Panc1 (cell line): ENCODE data around the gene OMG. TPM values are rescaled to one million over a fixed set of nuclear protein-coding genes. Genes with fewer than 3 reads are reported as not detected.

ENCODE experiments used
- ATAC-seq: fragments of 200-7000 bp; cut with Tn5 transposase; 2 replicates; pipeline ENCODE4 v1.9.1; 2020; ENCODE audit warnings: mild to moderate bottlenecking, moderate library complexity
- BruUV-seq: library from RNA; stranded (reverse); fragments of 400-500 nt; replicated peaks from 2 replicates; lab custom pipeline; 2021; lab: Mats Ljungman, UMichigan
- CTCF ChIA-PET: fragments of 300-600 bp; sonication (Branson Sonifier 250); formaldehyde crosslinking; loops from one replicate; lab custom pipeline; 2022; ENCODE audit warnings: antibody characterized with exemption; lab: Charles Lee
- POLR2A ChIA-PET: fragments of 300-600 bp; sonication (Branson Sonifier 250); formaldehyde crosslinking; loops from one replicate; lab custom pipeline; 2022; ENCODE audit warnings: antibody characterized with exemption; lab: Charles Lee
- DNase-seq: peaks from one replicate; pipeline ENCODE4 v3.0.0-alpha.2; 2010; ENCODE audit warnings: low read depth, low spot score
- H3K27ac ChIP-seq: 2 replicates; pipeline ENCODE4 v1.5.1; 2011; ENCODE audit warnings: mild to moderate bottlenecking, low read length, inconsistent platforms
- H3K27me3 ChIP-seq: fragments of 200-500 bp; sonication (Bioruptor generic); 2 replicates; pipeline ENCODE4 v1.6.0; 2014; ENCODE audit warnings: low read length, inconsistent platforms; ENCODE audit not compliant: control insufficient read depth, insufficient read depth
- H3K36me3 ChIP-seq: fragments of 200-500 bp; sonication (Bioruptor generic); 2 replicates; pipeline ENCODE4 v1.5.1; 2014; ENCODE audit warnings: inconsistent platforms, mild to moderate bottlenecking, low read length, moderate library complexity; ENCODE audit not compliant: control insufficient read depth, insufficient read depth
- H3K4me1 ChIP-seq: 2 replicates; pipeline ENCODE4 v1.5.1; 2011; ENCODE audit warnings: inconsistent platforms, mild to moderate bottlenecking, low read length, moderate library complexity; ENCODE audit not compliant: control insufficient read depth, insufficient read depth
- H3K4me3 ChIP-seq, 2 experiments: 2 replicates each; pipeline ENCODE4 v1.5.1; 2011 to 2012; ENCODE audit warnings: low read depth in 2 of 2, low read length in 2 of 2, mild to moderate bottlenecking in 2 of 2, inconsistent platforms in 1 of 2, moderate library complexity in 1 of 2
- H3K9me3 ChIP-seq: fragments of 200-500 bp; sonication (Bioruptor generic); 2 replicates; pipeline ENCODE4 v1.5.1; 2014; ENCODE audit warnings: low read depth, mild to moderate bottlenecking, inconsistent platforms, low read length, moderate library complexity; ENCODE audit not compliant: control insufficient read depth, insufficient read depth
- CTCF ChIP-seq: fragments of 450-650 bp; IDR thresholded peaks from 2 replicates; pipeline ENCODE4 v1.5.1; 2017; ENCODE audit warnings: mild to moderate bottlenecking
- POLR2AphosphoS5 ChIP-seq: IDR thresholded peaks from 2 replicates; pipeline ENCODE4 v1.6.1; 2012; ENCODE audit warnings: mild to moderate bottlenecking, low read depth, low read length, moderate library complexity
- SIN3A ChIP-seq: IDR thresholded peaks from 2 replicates; pipeline ENCODE4 v1.6.1; 2012; ENCODE audit warnings: low read depth, mild to moderate bottlenecking, low read length, moderate library complexity, borderline replicate concordance; ENCODE audit not compliant: insufficient read depth
- TCF7L2 ChIP-seq: IDR thresholded peaks from 2 replicates; pipeline ENCODE4 v1.6.1; 2011; ENCODE audit warnings: mild to moderate bottlenecking, low read depth, low read length, inconsistent platforms
- in situ Hi-C: cut with HindIII; loops from 2 replicates; pipeline ENCODE4 v1.10.0; 2016; ENCODE audit warnings: low sequenced_read_pairs, low pct_unique_long_range_greater_than_20kb
- intact Hi-C: fragments of 100-400 bp; cut with micrococcal nuclease; formaldehyde crosslinking; loops from one replicate; pipeline ENCODE4 v1.10.0; 2022; ENCODE audit not compliant: unreplicated experiment
- total RNA-seq: library from RNA; stranded (reverse); gene quantifications from one replicate; pipeline ENCODE4 v1.2.1, GENCODE V29; 2021; ENCODE audit not compliant: unreplicated experiment
- TF ChIP-seq, protein P1 (sequence below), 2 experiments: IDR thresholded peaks; 2 replicates each; pipeline ENCODE4 v1.6.1; 2011 to 2012; ENCODE audit warnings: low read depth in 2 of 2, control low read depth in 1 of 2, low read length in 1 of 2, mild to moderate bottlenecking in 1 of 2, moderate library complexity in 1 of 2; ENCODE audit not compliant: insufficient read depth in 1 of 2

OMG gene
- total RNA-seq, 1 experiment from 2014 or later = not detected

GRCh38 chr17:31323551-31323950, 26.5 kb upstream of the OMG start:
- ChIA-PET POLR2A (no interaction called here), CTCF (no interaction called here)
- Histone ChIP-seq H3K36me3 (peaks cover 9% of the 10 kb centered on the region), H3K27me3 (no peaks in the 10 kb centered on the region), H3K4me3 (no peak overlapping the region), H3K4me1 (no peaks in the 10 kb centered on the region), H3K27ac (no peak overlapping the region), H3K9me3 (no peaks in the 10 kb centered on the region)
- BruUV-seq = no TSS peak
- no peak for DNase-seq
- intact Hi-C loops (no loop called here), in situ Hi-C loops (no loop called here)
- no peak for ATAC-seq
- TF ChIP-seq SIN3A (no peak), TCF7L2 (no peak), CTCF (no peak)

- Histone ChIP-seq H3K4me3 (no peak overlapping the region), H3K9me3 (no peaks in the 10 kb centered on the region), H3K36me3 (no peaks in the 10 kb centered on the region), H3K27me3 (no peaks in the 10 kb centered on the region), H3K27ac (no peak overlapping the region), H3K4me1 (no peaks in the 10 kb centered on the region)
- ATAC-seq (no peak), DNase-seq (no peak)
- intact Hi-C loops = no loop called here
- no TSS peak for BruUV-seq
- POLR2A ChIA-PET = no interaction called here
- no peak for TF ChIP-seq SIN3A
- TF ChIP-seq, protein P1, sequence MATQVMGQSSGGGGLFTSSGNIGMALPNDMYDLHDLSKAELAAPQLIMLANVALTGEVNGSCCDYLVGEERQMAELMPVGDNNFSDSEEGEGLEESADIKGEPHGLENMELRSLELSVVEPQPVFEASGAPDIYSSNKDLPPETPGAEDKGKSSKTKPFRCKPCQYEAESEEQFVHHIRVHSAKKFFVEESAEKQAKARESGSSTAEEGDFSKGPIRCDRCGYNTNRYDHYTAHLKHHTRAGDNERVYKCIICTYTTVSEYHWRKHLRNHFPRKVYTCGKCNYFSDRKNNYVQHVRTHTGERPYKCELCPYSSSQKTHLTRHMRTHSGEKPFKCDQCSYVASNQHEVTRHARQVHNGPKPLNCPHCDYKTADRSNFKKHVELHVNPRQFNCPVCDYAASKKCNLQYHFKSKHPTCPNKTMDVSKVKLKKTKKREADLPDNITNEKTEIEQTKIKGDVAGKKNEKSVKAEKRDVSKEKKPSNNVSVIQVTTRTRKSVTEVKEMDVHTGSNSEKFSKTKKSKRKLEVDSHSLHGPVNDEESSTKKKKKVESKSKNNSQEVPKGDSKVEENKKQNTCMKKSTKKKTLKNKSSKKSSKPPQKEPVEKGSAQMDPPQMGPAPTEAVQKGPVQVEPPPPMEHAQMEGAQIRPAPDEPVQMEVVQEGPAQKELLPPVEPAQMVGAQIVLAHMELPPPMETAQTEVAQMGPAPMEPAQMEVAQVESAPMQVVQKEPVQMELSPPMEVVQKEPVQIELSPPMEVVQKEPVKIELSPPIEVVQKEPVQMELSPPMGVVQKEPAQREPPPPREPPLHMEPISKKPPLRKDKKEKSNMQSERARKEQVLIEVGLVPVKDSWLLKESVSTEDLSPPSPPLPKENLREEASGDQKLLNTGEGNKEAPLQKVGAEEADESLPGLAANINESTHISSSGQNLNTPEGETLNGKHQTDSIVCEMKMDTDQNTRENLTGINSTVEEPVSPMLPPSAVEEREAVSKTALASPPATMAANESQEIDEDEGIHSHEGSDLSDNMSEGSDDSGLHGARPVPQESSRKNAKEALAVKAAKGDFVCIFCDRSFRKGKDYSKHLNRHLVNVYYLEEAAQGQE (IDR thresholded peaks at IDR 0.05; ENCODE audit: insufficient read depth in 1 of 2, low read depth in 2 of 2, low read length in 1 of 2) = no peak
- TF ChIP-seq TCF7L2 = no peak
- TF ChIP-seq POLR2AphosphoS5 = no peak
- TF ChIP-seq CTCF = no peak
- in situ Hi-C loops = no loop called here
- CTCF ChIA-PET = no interaction called here
Observed at GRCh38 chr17:31321966-31322365, 24.9 kb upstream of the OMG start.
